CD14-positive monocyte (primary cell): ENCODE measurements around the gene LRP8. TPM values are rescaled to one million over a fixed set of nuclear protein-coding genes. Genes with fewer than 3 reads are reported as not detected.

ENCODE experiments used
- DNase-seq, 3 donors: peaks; one replicate each; pipeline ENCODE4 v3.0.0-alpha.2; 2011 to 2022
- H2AFZ ChIP-seq: 2 replicates; pipeline ENCODE4 v1.6.0; 2012; ENCODE audit warnings: mild to moderate bottlenecking, low read depth, low read length, inconsistent platforms; ENCODE audit not compliant: insufficient read depth, poor library complexity, severe bottlenecking
- H3K27ac ChIP-seq, 2 donors: 1 replicate in 1 of 2; 2 replicates in 1 of 2; pipeline ENCODE4 v1.5.1; 2012 to 2013; ENCODE audit warnings: low read length in 2 of 2, control low read depth in 1 of 2, inconsistent platforms in 1 of 2, low read depth in 1 of 2, mild to moderate bottlenecking in 1 of 2
- H3K27me3 ChIP-seq, 2 donors: one replicate each; pipeline versions ENCODE4 v1.6.0 to v1.6.1; 2011 to 2013; ENCODE audit warnings: low read length in 2 of 2; ENCODE audit not compliant: control insufficient read depth in 2 of 2, insufficient read depth in 2 of 2
- H3K36me3 ChIP-seq, 2 donors: replicated peaks in 1 of 2; 1 replicate in 1 of 2; 2 replicates in 1 of 2; pipeline versions ENCODE4 v1.5.1 to v1.6.1; 2012 to 2013; ENCODE audit warnings: low read length in 2 of 2, control low read depth in 1 of 2, inconsistent platforms in 1 of 2, mild to moderate bottlenecking in 1 of 2; ENCODE audit not compliant: insufficient read depth in 2 of 2, control insufficient read depth in 1 of 2
- H3K4me1 ChIP-seq, 2 donors: 1 replicate in 1 of 2; 2 replicates in 1 of 2; pipeline versions ENCODE4 v1.5.1 to v1.6.1; 2012 to 2013; ENCODE audit warnings: low read length in 2 of 2, control low read depth in 1 of 2, inconsistent platforms in 1 of 2, mild to moderate bottlenecking in 1 of 2, moderate library complexity in 1 of 2; ENCODE audit not compliant: insufficient read depth in 2 of 2, control insufficient read depth in 1 of 2
- H3K4me2 ChIP-seq: replicated peaks from 2 replicates; pipeline ENCODE3; 2012; ENCODE audit warnings: low read length, moderate library complexity, mild to moderate bottlenecking; ENCODE audit not compliant: poor library complexity, severe bottlenecking; ENCODE audit errors: extremely low read depth
- H3K4me3 ChIP-seq, 3 experiments: fragments of 200-600 bp in 1 of 3; sonication (generic) in 1 of 3; replicated peaks in 1 of 3; 1 replicate in 2 of 3; 2 replicates in 1 of 3; pipeline ENCODE4 v1.5.1; 2011 to 2013; ENCODE audit warnings: low read length in 3 of 3, mild to moderate bottlenecking in 3 of 3, control low read depth in 2 of 3, low read depth in 2 of 3, inconsistent platforms in 1 of 3, moderate library complexity in 1 of 3
- H3K79me2 ChIP-seq: 2 replicates; pipeline ENCODE4 v1.6.0; 2012; ENCODE audit warnings: mild to moderate bottlenecking, control low read depth, inconsistent platforms, low read length, moderate library complexity; ENCODE audit not compliant: insufficient read depth
- H3K9ac ChIP-seq: 2 replicates; pipeline ENCODE4 v1.6.0; 2017; ENCODE audit warnings: low read length, mild to moderate bottlenecking; ENCODE audit not compliant: insufficient read depth, poor library complexity, severe bottlenecking
- H3K9me3 ChIP-seq, 2 donors: replicated peaks in 1 of 2; 1 replicate in 1 of 2; 2 replicates in 1 of 2; pipeline versions ENCODE4 v1.5.1 to v1.6.1; 2012 to 2013; ENCODE audit warnings: low read length in 2 of 2, control low read depth in 1 of 2; ENCODE audit not compliant: control insufficient read depth in 1 of 2, insufficient read depth in 1 of 2
- H4K20me1 ChIP-seq: 2 replicates; pipeline ENCODE4 v1.6.0; 2012; ENCODE audit warnings: mild to moderate bottlenecking, low read length, control low read depth, moderate library complexity; ENCODE audit not compliant: insufficient read depth
- H3K27ac Mint-ChIP-seq, 7 donors: one replicate each; pipeline ENCODE4 v1.8.0; 2020; ENCODE audit warnings: mild to moderate bottlenecking in 7 of 7, mixed read lengths in 7 of 7, moderate library complexity in 6 of 7, inconsistent platforms in 2 of 7
- H3K27me3 Mint-ChIP-seq, 3 donors: one replicate each; pipeline ENCODE4 v1.8.0; 2021 to 2022; ENCODE audit warnings: low read depth in 3 of 3, mild to moderate bottlenecking in 3 of 3, mixed read lengths in 3 of 3, moderate library complexity in 3 of 3, inconsistent platforms in 1 of 3
- H3K36me3 Mint-ChIP-seq, 2 donors: one replicate each; pipeline ENCODE4 v1.8.0; 2020; ENCODE audit warnings: mixed read lengths in 2 of 2, inconsistent platforms in 1 of 2, mild to moderate bottlenecking in 1 of 2
- H3K4me1 Mint-ChIP-seq: one replicate; pipeline ENCODE4 v1.8.0; 2020; ENCODE audit warnings: mild to moderate bottlenecking, mixed read lengths
- H3K4me3 Mint-ChIP-seq, 2 donors: one replicate each; pipeline ENCODE4 v1.8.0; 2020; ENCODE audit warnings: mild to moderate bottlenecking in 2 of 2, mixed read lengths in 2 of 2, moderate library complexity in 1 of 2
- H3K9me3 Mint-ChIP-seq, 7 donors: one replicate each; pipeline ENCODE4 v1.8.0; 2020 to 2022; ENCODE audit warnings: mixed read lengths in 7 of 7, mild to moderate bottlenecking in 6 of 7, moderate library complexity in 6 of 7, inconsistent platforms in 2 of 7
- WGBS: methylation state at CpG from one replicate; pipeline ENCODE4 v1.1.5; 2013; ENCODE audit warnings: missing lambda C conversion rate; ENCODE audit not compliant: insufficient coverage; 5-methylcytosine and 5-hydroxymethylcytosine counted together
- intact Hi-C, 2 donors: fragments of 100-400 bp; cut with micrococcal nuclease; formaldehyde crosslinking; loops; one replicate each; pipeline versions ENCODE4 v1.15.0 to v1.15.1; 2023
- polyA plus RNA-seq, 3 donors: library from polyadenylated mRNA; depleted of rRNA in 1 of 3; unstranded in 2 of 3; stranded (reverse) in 1 of 3; fragments of 300-500 nt in 2 of 3; fragments of >200 nt in 1 of 3; fragmentation: Illumina TruSeq in 2 of 3; gene quantifications; 1 replicate in 2 of 3; 2 replicates in 1 of 3; pipeline ENCODE4 v1.2.3, GENCODE V29; 2012 to 2021
- TF ChIP-seq, protein P1 (sequence below): fragments of 200-600 bp; IDR thresholded peaks from one replicate; pipeline ENCODE4 v1.8.0; 2022; ENCODE audit warnings: antibody characterized with exemption, mild to moderate bottlenecking

The LRP8 gene
- polyA plus RNA-seq, 3 donors: 0.76 to 11.3 (median 0.95) TPM

DNA sequence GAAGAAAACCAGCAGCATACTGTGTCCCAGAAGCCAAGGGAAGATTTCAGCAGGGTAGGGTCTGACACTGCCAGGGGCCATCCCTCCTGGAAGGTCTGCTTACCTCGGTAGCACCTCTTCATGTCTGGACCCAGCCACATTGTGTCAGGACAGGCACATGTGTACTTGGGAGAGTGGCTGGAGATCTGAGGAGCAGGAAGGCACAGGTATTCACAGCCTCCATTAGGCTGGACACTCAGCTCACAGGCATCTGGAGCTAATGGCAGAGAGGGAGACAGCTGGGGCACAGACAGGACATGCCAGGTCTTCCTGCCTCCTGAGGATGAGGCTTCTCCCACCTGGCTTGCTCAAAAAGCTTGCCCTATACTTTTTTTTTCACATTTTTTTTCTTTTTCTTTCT lies 69.7 kb downstream of the LRP8 start:
- H3K9ac ChIP-seq: no peak overlapping the region
- Mint-ChIP-seq H3K36me3 (peaks cover 84 to 88% of the 10 kb centered on the region in 2 donors), H3K27me3 (peaks cover 0 to 2% (median 0%) of the 10 kb centered on the region in 3 donors), H3K27ac (peak overlapping the region in 1 of 7 donors; percentile 37), H3K4me3 (no peak overlapping the region), H3K9me3 (no peaks in the 10 kb centered on the region), H3K4me1 (no peaks in the 10 kb centered on the region)
- no peaks in the 10 kb centered on the region for H3K79me2 ChIP-seq
- H4K20me1 ChIP-seq: no peaks in the 10 kb centered on the region
- no peak overlapping the region for H3K27ac ChIP-seq
- no peak for DNase-seq
- H3K4me1 ChIP-seq: no peaks in the 10 kb centered on the region
- H2AFZ ChIP-seq: no peak overlapping the region
- H3K4me3 ChIP-seq: no peak overlapping the region
- peaks cover 82 to 99% of the 10 kb centered on the region in 2 donors for H3K36me3 ChIP-seq
- H3K4me2 ChIP-seq: no peak overlapping the region
- intact Hi-C loops: no loop called here
- 100% methylated on average over 1 of the region's 1 CpG for WGBS
- TF ChIP-seq, protein P1, sequence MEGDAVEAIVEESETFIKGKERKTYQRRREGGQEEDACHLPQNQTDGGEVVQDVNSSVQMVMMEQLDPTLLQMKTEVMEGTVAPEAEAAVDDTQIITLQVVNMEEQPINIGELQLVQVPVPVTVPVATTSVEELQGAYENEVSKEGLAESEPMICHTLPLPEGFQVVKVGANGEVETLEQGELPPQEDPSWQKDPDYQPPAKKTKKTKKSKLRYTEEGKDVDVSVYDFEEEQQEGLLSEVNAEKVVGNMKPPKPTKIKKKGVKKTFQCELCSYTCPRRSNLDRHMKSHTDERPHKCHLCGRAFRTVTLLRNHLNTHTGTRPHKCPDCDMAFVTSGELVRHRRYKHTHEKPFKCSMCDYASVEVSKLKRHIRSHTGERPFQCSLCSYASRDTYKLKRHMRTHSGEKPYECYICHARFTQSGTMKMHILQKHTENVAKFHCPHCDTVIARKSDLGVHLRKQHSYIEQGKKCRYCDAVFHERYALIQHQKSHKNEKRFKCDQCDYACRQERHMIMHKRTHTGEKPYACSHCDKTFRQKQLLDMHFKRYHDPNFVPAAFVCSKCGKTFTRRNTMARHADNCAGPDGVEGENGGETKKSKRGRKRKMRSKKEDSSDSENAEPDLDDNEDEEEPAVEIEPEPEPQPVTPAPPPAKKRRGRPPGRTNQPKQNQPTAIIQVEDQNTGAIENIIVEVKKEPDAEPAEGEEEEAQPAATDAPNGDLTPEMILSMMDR: no peak
- no peaks in the 10 kb centered on the region for H3K27me3 ChIP-seq
- no peaks in the 10 kb centered on the region for H3K9me3 ChIP-seq

DNA sequence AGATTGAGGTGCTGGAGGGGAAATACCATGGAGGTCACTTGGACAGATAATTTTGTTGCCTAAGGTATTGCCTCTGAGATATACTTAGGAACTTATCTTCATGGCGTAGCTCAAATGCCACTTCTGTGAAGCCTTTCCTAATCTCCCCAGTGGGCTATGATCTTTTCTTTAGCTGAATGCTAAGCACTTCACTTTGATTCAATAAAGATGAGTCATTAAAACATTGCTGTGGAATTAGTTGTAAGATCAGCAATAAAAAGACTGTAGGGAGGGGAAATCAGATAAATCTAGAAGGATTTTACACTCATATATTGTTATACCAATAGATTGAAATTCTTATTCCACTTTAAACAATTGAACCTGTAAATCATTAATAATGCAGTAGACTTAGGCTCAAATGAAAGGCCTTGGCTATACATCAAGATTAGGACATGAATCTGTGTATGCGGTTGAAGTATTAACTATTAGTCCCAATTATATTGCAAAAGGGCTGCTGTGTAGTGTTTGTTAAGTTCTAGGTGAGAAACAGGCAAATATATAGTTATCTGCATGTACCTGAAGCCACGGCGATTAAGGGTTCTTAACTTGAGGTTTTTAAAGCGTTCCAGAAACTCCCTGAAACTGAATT lies 70.3 kb downstream of the LRP8 start:
- intact Hi-C loops: no loop called here
- Mint-ChIP-seq H3K4me3 (no peak overlapping the region), H3K36me3 (peaks cover 83 to 85% of the 10 kb centered on the region in 2 donors), H3K4me1 (no peaks in the 10 kb centered on the region), H3K27me3 (peaks cover 0 to 2% (median 0%) of the 10 kb centered on the region in 3 donors), H3K9me3 (no peaks in the 10 kb centered on the region), H3K27ac (no peak overlapping the region)
- Histone ChIP-seq H3K27me3 (no peaks in the 10 kb centered on the region), H4K20me1 (no peaks in the 10 kb centered on the region), H3K9ac (no peak overlapping the region), H3K27ac (no peak overlapping the region), H2AFZ (no peak overlapping the region), H3K4me1 (no peaks in the 10 kb centered on the region), H3K36me3 (peaks cover 79 to 98% of the 10 kb centered on the region in 2 donors), H3K9me3 (no peaks in the 10 kb centered on the region), H3K4me2 (no peak overlapping the region), H3K4me3 (no peak overlapping the region), H3K79me2 (no peaks in the 10 kb centered on the region)
- TF ChIP-seq, protein P1: no peak
- 94% methylated on average over 2 of the region's 5 CpGs for WGBS
- DNase-seq: no peak
